Peyer's patch (tissue), 4 donors: ENCODE data around the gene TRABD. TPM values are rescaled to one million over a fixed set of nuclear protein-coding genes. Genes with fewer than 3 reads are reported as not detected.

Source experiments
- DNase-seq, 3 donors: peaks; one replicate each; pipeline ENCODE4 v3.0.0-alpha.2; 2017 to 2019
- H3K27ac ChIP-seq, 4 donors: fragments of 200-600 bp; sonication (generic); one replicate each; pipeline ENCODE4 v1.5.1; 2016 to 2019
- H3K27me3 ChIP-seq, 2 donors: fragments of 200-600 bp; sonication (generic); one replicate each; pipeline ENCODE4 v1.5.1; 2019
- H3K36me3 ChIP-seq, 3 donors: fragments of 200-600 bp; sonication (generic); one replicate each; pipeline ENCODE4 v1.5.1; 2016 to 2019
- H3K4me1 ChIP-seq, 4 donors: fragments of 200-600 bp; sonication (generic); one replicate each; pipeline ENCODE4 v1.5.1; 2016 to 2019
- H3K4me3 ChIP-seq, 4 donors: fragments of 200-600 bp; sonication (generic); 1 replicate in 3 of 4; 2 replicates in 1 of 4; pipeline ENCODE4 v1.5.1; 2016 to 2019; ENCODE audit warnings: mild to moderate bottlenecking in 1 of 4
- H3K9me3 ChIP-seq, 4 donors: fragments of 200-600 bp; sonication (generic); one replicate each; pipeline ENCODE4 v1.5.1; 2016 to 2019; ENCODE audit warnings: mild to moderate bottlenecking in 1 of 4
- POLR2A ChIP-seq, 2 donors: fragments of 450-650 bp; IDR thresholded peaks; one replicate each; pipeline ENCODE4 v1.5.1; 2017; ENCODE audit warnings: antibody characterized with exemption in 2 of 2, mild to moderate bottlenecking in 2 of 2, moderate library complexity in 2 of 2
- total RNA-seq, 4 donors: library from RNA; depleted of rRNA; stranded (reverse); fragments of >200 nt; gene quantifications; one replicate each; pipeline ENCODE4 v1.1.0, GENCODE V29; 2016
- TF ChIP-seq, protein P1 (sequence below), 6 experiments: fragments of 450-650 bp in 4 of 6; fragments of 200-600 bp in 2 of 6; sonication (generic) in 1 of 6; IDR thresholded peaks; one replicate each; pipeline ENCODE4 v1.5.1; 2017 to 2019; ENCODE audit warnings: antibody characterized with exemption in 6 of 6, mild to moderate bottlenecking in 3 of 6, moderate library complexity in 1 of 6

TRABD gene
- total RNA-seq, 4 donors from 2014 or later, result 44.0 to 111 (median 86.3) TPM

DNA sequence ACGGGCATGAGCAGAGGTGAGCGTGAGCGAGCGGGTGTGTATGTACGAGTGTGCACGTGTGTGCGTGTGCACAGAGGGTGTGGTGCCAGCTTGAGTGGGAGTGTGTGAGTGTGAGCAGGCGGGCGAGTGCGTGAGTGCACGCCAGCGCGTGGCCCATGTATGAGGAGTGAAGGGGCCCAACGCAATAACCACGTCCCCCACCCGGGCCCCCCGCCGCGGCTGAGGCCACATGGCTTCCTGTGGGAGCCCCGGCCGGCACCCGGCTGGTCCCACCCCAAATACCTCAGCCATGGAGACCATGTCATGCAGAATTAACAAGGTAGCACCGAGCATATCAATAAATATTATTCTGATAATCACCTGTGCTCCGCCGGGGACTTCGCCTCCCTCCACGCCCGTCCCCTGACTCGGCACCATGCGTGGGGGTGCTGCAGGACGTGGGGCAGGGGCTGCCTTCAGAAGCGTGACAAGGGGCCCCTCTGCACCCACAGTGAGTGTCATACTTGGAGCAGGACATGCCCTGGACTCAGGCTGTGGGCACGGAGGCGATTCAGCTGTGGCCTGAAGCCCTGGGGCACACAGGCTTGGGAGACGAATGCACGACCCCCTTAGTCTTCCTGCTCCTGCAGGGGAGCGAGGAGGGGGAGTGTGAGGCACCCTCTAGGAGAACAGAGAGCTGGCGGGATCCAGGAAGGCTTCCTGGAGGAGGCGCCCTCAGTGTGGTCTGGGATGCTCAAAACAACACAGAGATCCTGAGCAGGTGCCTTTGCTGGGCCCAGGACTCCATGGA is 5.6 kb upstream of the TRABD start:
- TF ChIP-seq POLR2A (IDR thresholded peaks at IDR 0.05), result no peak
- TF ChIP-seq, protein P1, sequence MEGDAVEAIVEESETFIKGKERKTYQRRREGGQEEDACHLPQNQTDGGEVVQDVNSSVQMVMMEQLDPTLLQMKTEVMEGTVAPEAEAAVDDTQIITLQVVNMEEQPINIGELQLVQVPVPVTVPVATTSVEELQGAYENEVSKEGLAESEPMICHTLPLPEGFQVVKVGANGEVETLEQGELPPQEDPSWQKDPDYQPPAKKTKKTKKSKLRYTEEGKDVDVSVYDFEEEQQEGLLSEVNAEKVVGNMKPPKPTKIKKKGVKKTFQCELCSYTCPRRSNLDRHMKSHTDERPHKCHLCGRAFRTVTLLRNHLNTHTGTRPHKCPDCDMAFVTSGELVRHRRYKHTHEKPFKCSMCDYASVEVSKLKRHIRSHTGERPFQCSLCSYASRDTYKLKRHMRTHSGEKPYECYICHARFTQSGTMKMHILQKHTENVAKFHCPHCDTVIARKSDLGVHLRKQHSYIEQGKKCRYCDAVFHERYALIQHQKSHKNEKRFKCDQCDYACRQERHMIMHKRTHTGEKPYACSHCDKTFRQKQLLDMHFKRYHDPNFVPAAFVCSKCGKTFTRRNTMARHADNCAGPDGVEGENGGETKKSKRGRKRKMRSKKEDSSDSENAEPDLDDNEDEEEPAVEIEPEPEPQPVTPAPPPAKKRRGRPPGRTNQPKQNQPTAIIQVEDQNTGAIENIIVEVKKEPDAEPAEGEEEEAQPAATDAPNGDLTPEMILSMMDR (IDR thresholded peaks at IDR 0.05), result no peak
- H3K36me3 ChIP-seq, result no peaks in the 10 kb centered on the region
- no peaks in the 10 kb centered on the region for H3K9me3 ChIP-seq
- no peak overlapping the region for H3K4me3 ChIP-seq
- H3K27ac ChIP-seq, result no peak overlapping the region
- H3K27me3 ChIP-seq, result no peaks in the 10 kb centered on the region
- no peak for DNase-seq
- peaks cover 0 to 18% (median 9%) of the 10 kb centered on the region in 4 donors for H3K4me1 ChIP-seq

DNA sequence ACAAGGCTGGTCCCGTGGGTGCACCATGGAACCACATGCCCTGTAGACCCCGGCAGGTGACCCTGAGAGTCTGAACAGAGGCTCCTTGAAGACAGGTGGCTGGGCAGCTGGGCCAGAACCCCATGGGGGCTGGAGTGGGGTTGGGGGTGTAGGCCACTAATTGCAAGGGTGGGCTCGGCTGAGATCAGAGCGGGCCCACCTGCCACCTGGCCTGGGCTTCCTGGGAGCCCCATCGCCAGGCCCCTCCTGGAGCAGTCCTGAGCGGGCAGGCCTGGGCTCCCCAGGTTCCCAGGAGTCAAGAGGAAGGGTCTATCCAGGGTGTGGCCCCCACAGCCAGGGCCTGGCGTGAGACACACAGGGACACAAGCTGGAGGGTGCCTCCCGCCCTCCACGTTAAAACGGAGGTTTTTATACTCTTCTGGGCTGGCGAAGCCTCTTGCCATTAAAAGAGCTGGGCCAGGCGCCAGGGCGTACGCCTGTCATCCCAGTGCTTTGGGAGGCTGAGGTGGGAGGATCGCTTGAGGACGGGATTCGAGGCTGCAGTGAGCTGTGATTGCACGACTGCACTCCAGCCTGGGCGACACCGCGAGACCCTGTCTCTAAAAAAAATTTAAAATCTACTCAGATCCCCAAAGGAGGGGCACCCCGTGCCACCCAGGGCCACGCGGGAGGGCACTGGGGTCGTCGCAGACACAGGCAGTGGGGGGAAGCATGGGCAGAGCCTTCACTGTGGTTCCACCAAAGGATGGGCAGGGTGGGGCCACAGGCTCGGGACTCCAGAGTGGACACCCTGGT is 4.8 kb upstream of the TRABD start:
- H3K4me1 ChIP-seq, result peaks cover 0 to 21% (median 11%) of the 10 kb centered on the region in 4 donors
- no peaks in the 10 kb centered on the region for H3K9me3 ChIP-seq
- no peaks in the 10 kb centered on the region for H3K27me3 ChIP-seq
- H3K27ac ChIP-seq, result no peak overlapping the region
- H3K4me3 ChIP-seq, result no peak overlapping the region
- TF ChIP-seq, protein P1 (IDR thresholded peaks at IDR 0.05), result no peak
- no peak for TF ChIP-seq POLR2A (IDR thresholded peaks at IDR 0.05)
- no peak for DNase-seq
- no peaks in the 10 kb centered on the region for H3K36me3 ChIP-seq

DNA sequence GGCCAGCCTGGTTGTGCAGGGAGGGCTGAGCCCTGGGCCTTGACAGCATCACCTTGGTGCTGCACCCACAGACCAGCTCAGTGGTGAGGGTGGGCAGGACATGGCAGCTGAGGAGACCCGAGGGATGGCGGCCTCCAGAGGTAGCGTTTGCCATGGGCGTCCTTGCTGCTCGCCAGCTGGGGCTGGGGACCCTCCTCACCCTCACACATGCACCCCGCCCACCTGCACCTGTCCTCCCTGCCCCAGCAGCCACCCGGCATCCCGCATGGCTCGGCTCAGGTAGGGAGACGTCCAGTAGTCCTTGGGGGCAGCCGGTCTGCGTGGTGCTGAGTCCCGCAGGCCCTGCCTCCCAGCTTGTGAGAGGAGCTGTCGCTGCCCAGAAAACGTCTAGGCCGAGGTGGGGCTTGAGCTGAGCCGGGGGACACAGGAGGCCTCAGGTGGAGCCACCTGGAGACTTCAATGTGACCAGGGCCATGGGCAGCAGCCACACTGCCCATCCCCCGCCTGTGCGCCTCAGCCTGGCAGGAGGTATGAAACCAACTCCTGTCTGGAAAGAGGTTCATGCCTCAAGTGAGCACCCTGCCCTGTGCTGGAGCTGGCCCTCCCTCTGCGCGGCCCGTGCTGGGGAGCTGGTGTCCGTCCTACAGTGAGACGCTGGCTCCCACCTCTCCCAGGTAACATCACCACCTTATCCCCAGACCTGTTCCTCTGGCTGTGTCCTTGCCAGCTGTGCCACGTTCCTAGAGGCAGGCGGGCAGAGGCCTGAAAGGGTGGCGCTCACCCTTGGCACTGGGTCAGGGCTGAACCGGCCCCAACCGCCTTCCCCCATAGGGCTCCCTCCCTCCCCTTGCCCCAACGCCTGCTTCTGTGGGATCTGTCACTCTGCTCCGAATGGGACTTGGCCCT is 3.3 kb upstream of the TRABD start:
- H3K27ac ChIP-seq, result no peak overlapping the region
- TF ChIP-seq, protein P1 (IDR thresholded peaks at IDR 0.05), result no peak
- no peak for TF ChIP-seq POLR2A (IDR thresholded peaks at IDR 0.05)
- peaks cover 4 to 32% (median 21%) of the 10 kb centered on the region in 4 donors for H3K4me1 ChIP-seq
- H3K4me3 ChIP-seq, result no peak overlapping the region
- no peaks in the 10 kb centered on the region for H3K9me3 ChIP-seq
- H3K27me3 ChIP-seq, result no peaks in the 10 kb centered on the region
- DNase-seq, result no peak
- H3K36me3 ChIP-seq, result no peaks in the 10 kb centered on the region

DNA sequence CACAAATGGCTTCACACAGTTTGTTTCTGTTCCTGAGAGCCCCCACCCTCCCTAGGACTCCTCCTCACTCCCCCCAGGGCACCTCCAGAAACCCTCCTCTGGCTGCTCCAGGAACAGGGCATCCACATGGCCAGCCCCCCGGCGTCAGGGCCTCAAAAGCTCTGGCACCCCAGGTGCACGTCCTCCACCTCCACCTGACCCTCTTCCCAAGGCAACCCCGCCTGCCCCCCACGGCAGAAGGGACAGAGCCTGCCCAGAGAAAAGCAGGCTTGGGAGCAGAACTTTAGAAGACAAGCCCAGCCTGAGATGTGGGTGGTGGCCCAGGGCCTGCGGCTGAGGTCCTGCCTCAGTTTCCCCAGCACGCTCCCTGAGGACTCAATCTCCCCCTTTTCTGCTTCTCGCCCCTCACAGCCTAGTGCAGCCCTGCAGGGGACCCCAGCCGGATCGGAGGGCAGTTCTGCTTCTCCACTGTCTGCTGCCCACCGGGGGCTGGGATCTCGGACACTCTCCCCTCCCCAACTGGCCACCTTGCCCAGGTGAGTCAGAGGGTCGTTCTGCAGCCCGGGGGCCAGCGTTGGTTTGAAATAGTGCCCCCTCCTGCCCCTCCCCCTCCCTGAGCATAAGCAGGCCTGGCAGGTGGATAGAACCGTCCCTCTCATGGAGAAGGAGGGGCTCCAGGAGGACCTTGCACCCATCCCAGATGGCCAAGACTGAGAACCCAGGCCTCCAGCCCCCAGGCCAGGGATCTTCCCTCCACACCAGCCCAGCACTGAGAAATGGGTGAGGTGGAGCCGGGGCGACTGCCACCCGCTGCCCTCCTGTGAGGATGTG is 2.4 kb upstream of the TRABD start:
- no peak for DNase-seq
- Histone ChIP-seq H3K36me3 (no peaks in the 10 kb centered on the region), H3K27ac (peak overlapping the region in 2 of 4 donors; percentile 58 to 88), H3K27me3 (no peaks in the 10 kb centered on the region), H3K4me1 (peaks cover 4 to 42% (median 23%) of the 10 kb centered on the region in 4 donors), H3K4me3 (no peak overlapping the region), H3K9me3 (no peaks in the 10 kb centered on the region)
- TF ChIP-seq POLR2A (IDR thresholded peaks at IDR 0.05), result no peak
- TF ChIP-seq, protein P1 (IDR thresholded peaks at IDR 0.05), result no peak
